ENCODE results near the gene RGL1. TPM values are rescaled to one million over a fixed set of nuclear protein-coding genes. Genes with fewer than 3 reads are reported as not detected.

The RGL1 gene
- total and polyA plus RNA-seq, 2 donors (not counting 3 experiments of a cell fraction or from before 2014, with no cell fraction given), result 19.8 to 35.3 TPM

DNA sequence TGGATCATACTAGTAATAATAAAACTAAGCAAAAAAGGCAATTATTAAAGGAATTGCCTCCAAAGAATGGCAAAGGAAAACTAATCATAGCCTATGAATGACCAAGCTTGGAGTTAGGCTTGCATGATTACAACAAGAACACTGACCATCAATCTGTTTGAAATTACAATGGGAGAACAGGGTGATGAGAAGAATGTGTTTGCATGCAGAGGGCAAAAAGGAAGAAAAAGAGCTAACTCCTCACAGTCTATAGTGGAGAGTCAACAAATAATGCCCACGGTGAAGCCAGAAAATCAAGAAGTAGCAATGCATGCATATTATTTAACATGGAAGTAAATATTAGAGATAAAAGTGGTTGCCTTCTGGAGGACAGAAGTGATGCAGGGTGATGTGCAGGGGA is 160.8 kb downstream of the RGL1 start:
- Histone ChIP-seq H3K27me3 (ENCODE audit: control insufficient read depth in 2 of 2, insufficient read depth in 2 of 2, low read length in 2 of 2) (peaks cover 2 to 14% of the 10 kb centered on the region in 2 experiments), H3K4me3 (replicated peaks in 1 of 3; ENCODE audit: insufficient read depth in 1 of 3, low read depth in 1 of 3, low read length in 3 of 3) (no peak overlapping the region), H3K4me2 (ENCODE audit: insufficient read depth, low read length) (no peak overlapping the region), H3K4me1 (ENCODE audit: control insufficient read depth, extremely low read depth, insufficient read depth, low read length) (no peaks in the 10 kb centered on the region), H3K27ac (ENCODE audit: insufficient read depth, low read depth, low read length) (no peak overlapping the region), H4K20me1 (replicated peaks; ENCODE audit: control insufficient read depth, extremely low read depth, insufficient read depth, low read length) (no peaks in the 10 kb centered on the region), H3K9me1 (replicated peaks; ENCODE audit: control insufficient read depth, extremely low read depth, insufficient read depth, low read length) (no peaks in the 10 kb centered on the region), H2AFZ (ENCODE audit: low read depth, low read length) (no peak overlapping the region), H3K9ac (replicated peaks; ENCODE audit: extremely low read depth, insufficient read depth, low read length) (no peak overlapping the region), H3K36me3 (ENCODE audit: control insufficient read depth in 2 of 2, extremely low read depth in 1 of 2, insufficient read depth in 2 of 2, low read length in 2 of 2) (no peaks in the 10 kb centered on the region), H3K9me3 (replicated peaks; ENCODE audit: control insufficient read depth, insufficient read depth, low read length) (no peaks in the 10 kb centered on the region), H3K79me2 (ENCODE audit: control insufficient read depth, insufficient read depth, low read length) (no peaks in the 10 kb centered on the region)
- TF ChIP-seq JUN (IDR thresholded peaks at IDR 0.05; ENCODE audit: borderline replicate concordance, insufficient read depth, insufficient read length, low read depth) (no peak), MYC (IDR thresholded peaks at IDR 0.05; ENCODE audit: low read depth, low read length) (no peak), POLR2A (IDR thresholded peaks at IDR 0.05; ENCODE audit: low read depth, low read length) (no peak)
- TF ChIP-seq, protein P1, sequence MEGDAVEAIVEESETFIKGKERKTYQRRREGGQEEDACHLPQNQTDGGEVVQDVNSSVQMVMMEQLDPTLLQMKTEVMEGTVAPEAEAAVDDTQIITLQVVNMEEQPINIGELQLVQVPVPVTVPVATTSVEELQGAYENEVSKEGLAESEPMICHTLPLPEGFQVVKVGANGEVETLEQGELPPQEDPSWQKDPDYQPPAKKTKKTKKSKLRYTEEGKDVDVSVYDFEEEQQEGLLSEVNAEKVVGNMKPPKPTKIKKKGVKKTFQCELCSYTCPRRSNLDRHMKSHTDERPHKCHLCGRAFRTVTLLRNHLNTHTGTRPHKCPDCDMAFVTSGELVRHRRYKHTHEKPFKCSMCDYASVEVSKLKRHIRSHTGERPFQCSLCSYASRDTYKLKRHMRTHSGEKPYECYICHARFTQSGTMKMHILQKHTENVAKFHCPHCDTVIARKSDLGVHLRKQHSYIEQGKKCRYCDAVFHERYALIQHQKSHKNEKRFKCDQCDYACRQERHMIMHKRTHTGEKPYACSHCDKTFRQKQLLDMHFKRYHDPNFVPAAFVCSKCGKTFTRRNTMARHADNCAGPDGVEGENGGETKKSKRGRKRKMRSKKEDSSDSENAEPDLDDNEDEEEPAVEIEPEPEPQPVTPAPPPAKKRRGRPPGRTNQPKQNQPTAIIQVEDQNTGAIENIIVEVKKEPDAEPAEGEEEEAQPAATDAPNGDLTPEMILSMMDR (IDR thresholded peaks at IDR 0.05; ENCODE audit: extremely low read depth in 1 of 2, insufficient read depth in 1 of 2, low read depth in 1 of 2, low read length in 2 of 2), result no peak
- POLR2A ChIA-PET, result no interaction called here
- no peak for DNase-seq (ENCODE audit: low read depth, low spot score)
- no TSS peak for BruUV-seq (replicated peaks)
- FAIRE-seq, result no peak
- CTCF ChIA-PET, result no interaction called here
- dilution Hi-C loops (cut with MboI; ENCODE audit: extremely low pct_ligation_motif_present, low sequenced_read_pairs), result no loop called here
- intact Hi-C loops (cut with micrococcal nuclease), result no loop called here

DNA sequence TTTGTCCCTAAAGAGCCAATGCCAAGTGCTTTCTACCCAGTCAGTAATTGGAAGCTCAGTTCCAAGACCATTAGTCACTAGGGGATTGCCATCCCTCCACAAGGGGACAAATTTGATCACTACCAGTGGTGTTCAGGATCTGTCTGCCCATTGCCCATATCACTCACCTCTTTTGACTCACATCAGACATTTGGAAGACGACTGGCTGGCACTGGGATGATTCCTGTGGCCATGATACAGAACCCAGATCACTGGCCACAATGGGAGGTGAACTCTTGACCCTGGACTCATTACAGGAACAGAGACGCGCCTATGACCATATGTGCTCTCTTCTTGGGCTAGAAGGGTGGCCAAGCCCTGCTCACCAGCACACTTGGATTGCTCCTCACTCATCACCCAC is 161.6 kb downstream of the RGL1 start:
- no peaks in the 10 kb centered on the region for H3K9me3 ChIP-seq (replicated peaks; ENCODE audit: control insufficient read depth, insufficient read depth, low read length)
- TF ChIP-seq, protein P1 (IDR thresholded peaks at IDR 0.05; ENCODE audit: extremely low read depth in 1 of 2, insufficient read depth in 1 of 2, low read depth in 1 of 2, low read length in 2 of 2), result no peak
- TF ChIP-seq GATA2 (IDR thresholded peaks at IDR 0.05; ENCODE audit: insufficient read depth, insufficient read length, low read depth, low read length), result no peak
- TF ChIP-seq, protein P2, sequence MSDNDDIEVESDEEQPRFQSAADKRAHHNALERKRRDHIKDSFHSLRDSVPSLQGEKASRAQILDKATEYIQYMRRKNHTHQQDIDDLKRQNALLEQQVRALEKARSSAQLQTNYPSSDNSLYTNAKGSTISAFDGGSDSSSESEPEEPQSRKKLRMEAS (IDR thresholded peaks at IDR 0.05; ENCODE audit: insufficient read depth, insufficient read length), result no peak
- TF ChIP-seq MYC (IDR thresholded peaks at IDR 0.05; ENCODE audit: low read depth, low read length), result no peak
- TF ChIP-seq FOS (IDR thresholded peaks at IDR 0.05; ENCODE audit: borderline replicate concordance, insufficient read depth, low read length), result no peak
- no peak for TF ChIP-seq JUN (IDR thresholded peaks at IDR 0.05; ENCODE audit: borderline replicate concordance, insufficient read depth, insufficient read length, low read depth)
- TF ChIP-seq EZH2 (IDR thresholded peaks at IDR 0.05; ENCODE audit: borderline replicate concordance, low read depth, low read length, severe bottlenecking), result no peak
- TF ChIP-seq POLR2AphosphoS5 (IDR thresholded peaks at IDR 0.05; ENCODE audit: insufficient read depth, low read depth, low read length), result no peak
- TF ChIP-seq POLR2A (IDR thresholded peaks at IDR 0.05; ENCODE audit: low read depth, low read length), result no peak
- FAIRE-seq, result no peak
- H3K27ac ChIP-seq (ENCODE audit: insufficient read depth, low read depth, low read length), result no peak overlapping the region
- POLR2A ChIA-PET, result no interaction called here
- no peak overlapping the region for H3K9ac ChIP-seq (replicated peaks; ENCODE audit: extremely low read depth, insufficient read depth, low read length)
- no peak for DNase-seq (ENCODE audit: low read depth, low spot score)
- no peaks in the 10 kb centered on the region for H3K9me1 ChIP-seq (replicated peaks; ENCODE audit: control insufficient read depth, extremely low read depth, insufficient read depth, low read length)
- H3K79me2 ChIP-seq (ENCODE audit: control insufficient read depth, insufficient read depth, low read length), result no peaks in the 10 kb centered on the region
- H3K4me3 ChIP-seq (replicated peaks in 1 of 3; ENCODE audit: insufficient read depth in 1 of 3, low read depth in 1 of 3, low read length in 3 of 3), result no peak overlapping the region
- no peak overlapping the region for H2AFZ ChIP-seq (ENCODE audit: low read depth, low read length)
- no TSS peak for BruUV-seq (replicated peaks)
- H3K4me2 ChIP-seq (ENCODE audit: insufficient read depth, low read length), result no peak overlapping the region
- no peaks in the 10 kb centered on the region for H4K20me1 ChIP-seq (replicated peaks; ENCODE audit: control insufficient read depth, extremely low read depth, insufficient read depth, low read length)
- CTCF ChIA-PET, result no interaction called here
- intact Hi-C loops (cut with micrococcal nuclease), result no loop called here
- peaks cover 2 to 14% of the 10 kb centered on the region in 2 experiments for H3K27me3 ChIP-seq (ENCODE audit: control insufficient read depth in 2 of 2, insufficient read depth in 2 of 2, low read length in 2 of 2)
- no peaks in the 10 kb centered on the region for H3K4me1 ChIP-seq (ENCODE audit: control insufficient read depth, extremely low read depth, insufficient read depth, low read length)
- H3K36me3 ChIP-seq (ENCODE audit: control insufficient read depth in 2 of 2, extremely low read depth in 1 of 2, insufficient read depth in 2 of 2, low read length in 2 of 2), result no peaks in the 10 kb centered on the region
- dilution Hi-C loops (cut with MboI; ENCODE audit: extremely low pct_ligation_motif_present, low sequenced_read_pairs), result no loop called here

All from endothelial cell of umbilical vein (primary cell).